ENCODE results near the gene ZFYVE27. TPM values are rescaled to one million over a fixed set of nuclear protein-coding genes. Genes with fewer than 3 reads are reported as not detected.
A peak's percentile ranks its signal among the peaks of the same experiment; 100 is the strongest.
"Not testable (repeated sequence)": the region's sequence is repeated elsewhere in the genome, so short reads cannot be mapped to it uniquely, and the experiment has no call there.

Gene ZFYVE27, protein sequence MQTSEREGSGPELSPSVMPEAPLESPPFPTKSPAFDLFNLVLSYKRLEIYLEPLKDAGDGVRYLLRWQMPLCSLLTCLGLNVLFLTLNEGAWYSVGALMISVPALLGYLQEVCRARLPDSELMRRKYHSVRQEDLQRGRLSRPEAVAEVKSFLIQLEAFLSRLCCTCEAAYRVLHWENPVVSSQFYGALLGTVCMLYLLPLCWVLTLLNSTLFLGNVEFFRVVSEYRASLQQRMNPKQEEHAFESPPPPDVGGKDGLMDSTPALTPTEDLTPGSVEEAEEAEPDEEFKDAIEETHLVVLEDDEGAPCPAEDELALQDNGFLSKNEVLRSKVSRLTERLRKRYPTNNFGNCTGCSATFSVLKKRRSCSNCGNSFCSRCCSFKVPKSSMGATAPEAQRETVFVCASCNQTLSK
- polyA plus RNA-seq (ENCODE audit: low read depth in 6 of 6) = 10 to 100 TPM; 34.0 to 51.3 (median 38.0) TPM

DNA sequence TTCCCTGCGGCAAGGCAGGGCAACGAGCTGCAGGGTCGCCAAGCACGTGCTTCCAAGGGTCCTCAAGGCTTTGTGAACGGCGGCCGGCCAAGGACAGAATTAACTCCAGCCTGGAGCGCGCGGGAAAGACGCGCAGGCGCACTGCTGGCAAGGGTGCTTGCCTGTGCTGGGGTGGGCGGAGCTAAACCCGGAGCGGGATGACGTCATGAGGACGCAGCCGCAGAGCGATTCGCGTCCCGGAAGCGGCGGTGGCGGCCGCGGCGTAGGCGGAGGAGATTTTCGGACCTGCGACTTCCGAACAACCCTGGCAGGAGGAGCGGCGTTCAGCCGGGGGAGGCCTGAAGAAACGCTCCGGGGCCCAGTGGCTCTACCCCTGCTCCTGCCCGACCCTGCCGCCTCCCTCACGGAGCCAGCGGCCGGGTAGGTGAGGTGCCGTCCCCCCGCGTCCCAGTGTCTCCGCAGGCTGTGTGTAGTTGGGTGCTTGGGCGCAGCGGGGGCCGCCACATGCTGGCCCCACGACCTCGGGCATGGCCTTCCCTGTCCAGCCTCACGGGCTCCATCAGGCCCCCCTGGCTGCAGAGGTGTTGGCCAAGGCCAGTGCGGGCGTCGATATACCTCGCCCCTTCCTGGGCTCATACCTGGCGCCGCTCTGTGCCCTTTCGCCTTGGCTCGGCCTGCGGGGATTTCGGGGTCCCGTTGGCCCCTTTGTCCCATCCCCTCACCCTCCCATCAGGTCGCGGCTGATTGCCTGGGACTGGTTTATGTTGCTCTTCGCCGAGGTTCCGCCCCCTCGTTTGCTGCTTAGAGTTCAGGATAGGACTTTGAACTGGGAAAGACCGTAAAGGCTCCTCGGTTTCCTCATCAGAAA, at the start of gene ZFYVE27:
Gene ZFYVE27, plus strand, starts transcription at position 227 of the 868 bp plus-strand sequence. CDS start 1,350 bp downstream, outside the sequence.
- DNase-seq = peak; percentile 95

DNA sequence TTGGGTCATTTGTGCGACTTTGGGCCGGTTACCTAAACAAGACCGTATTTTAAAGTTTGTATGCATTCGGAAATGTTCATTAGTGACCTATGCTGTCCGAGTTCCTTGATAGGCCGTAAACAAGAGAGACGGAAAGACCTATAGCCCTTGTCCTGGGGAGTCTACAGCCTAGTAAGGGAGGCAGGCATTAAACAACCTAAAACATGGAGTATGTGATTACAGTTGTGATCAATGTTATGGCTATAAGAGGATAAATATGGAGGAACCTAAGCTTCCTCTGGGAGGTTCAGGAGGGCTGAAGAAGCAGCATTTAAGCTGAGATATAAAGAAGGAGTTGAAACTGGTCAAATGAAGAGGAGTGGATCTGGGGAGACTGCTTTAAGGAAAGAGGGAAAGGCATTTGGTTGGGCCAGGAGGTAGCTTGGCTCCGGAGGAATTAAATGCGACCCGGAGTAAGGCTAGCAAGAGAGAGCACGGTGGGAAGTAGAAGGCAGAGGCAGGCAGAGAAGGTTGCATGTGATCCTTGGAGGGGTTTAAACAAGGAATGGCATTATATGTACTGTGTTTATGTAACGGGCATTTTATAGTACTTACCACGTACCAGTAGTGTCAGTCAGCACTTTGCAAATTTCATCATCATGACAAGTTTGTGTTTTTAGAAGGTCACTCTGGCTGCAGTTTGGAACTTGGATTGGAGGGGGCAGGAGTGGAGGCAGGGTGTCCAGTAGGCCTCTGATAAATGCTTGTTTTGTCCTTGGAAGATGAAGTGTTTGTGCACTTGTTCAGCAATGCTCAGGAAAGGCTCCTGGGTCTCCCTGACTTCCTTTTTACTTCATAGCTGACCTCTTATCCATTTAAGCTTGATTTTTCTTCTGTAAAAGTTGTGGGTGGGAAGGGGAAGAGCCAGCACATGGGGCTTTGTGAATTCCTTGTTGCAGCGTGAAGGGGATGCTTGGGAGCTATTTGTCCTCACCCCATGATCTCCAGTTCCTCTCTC, 48.8 kb upstream of the ZFYVE27 start:
- Mint-ChIP-seq H3K27me3 (peaks cover 0 to 8% (median 4%) of the 10 kb centered on the region in 3 donors), H3K4me3 (peak overlapping the region; percentile 82 to 93 (median 88)), H3K9me3 (no peaks in the 10 kb centered on the region), H3K4me1 (peaks cover 6 to 16% (median 9%) of the 10 kb centered on the region in 3 donors), H3K27ac (peak overlapping the region; percentile 53 to 95 (median 87)), H3K36me3 (no peaks in the 10 kb centered on the region)
- no peak for DNase-seq
- no peak for ATAC-seq (ENCODE audit: low read depth in 2 of 2)

More for the DNA sequence above, at the start of gene ZFYVE27:
- Mint-ChIP-seq H3K4me3 (peak within 1 kb of the TSS; percentile 94 to 99 (median 96)), H3K27me3 (no peaks in the 10 kb centered on the region), H3K9me3 (peaks cover 0 to 6% (median 0%) of the 10 kb centered on the region in 7 donors), H3K36me3 (peaks cover 0 to 13% of the 10 kb centered on the region in 2 donors), H3K4me1 (peaks cover 48 to 57% (median 55%) of the 10 kb centered on the region in 3 donors), H3K27ac (peak within 1 kb of the TSS; percentile 96 to 100 (median 99))
- peak; percentile 88 for ATAC-seq (ENCODE audit: low read depth in 2 of 2)

DNA sequence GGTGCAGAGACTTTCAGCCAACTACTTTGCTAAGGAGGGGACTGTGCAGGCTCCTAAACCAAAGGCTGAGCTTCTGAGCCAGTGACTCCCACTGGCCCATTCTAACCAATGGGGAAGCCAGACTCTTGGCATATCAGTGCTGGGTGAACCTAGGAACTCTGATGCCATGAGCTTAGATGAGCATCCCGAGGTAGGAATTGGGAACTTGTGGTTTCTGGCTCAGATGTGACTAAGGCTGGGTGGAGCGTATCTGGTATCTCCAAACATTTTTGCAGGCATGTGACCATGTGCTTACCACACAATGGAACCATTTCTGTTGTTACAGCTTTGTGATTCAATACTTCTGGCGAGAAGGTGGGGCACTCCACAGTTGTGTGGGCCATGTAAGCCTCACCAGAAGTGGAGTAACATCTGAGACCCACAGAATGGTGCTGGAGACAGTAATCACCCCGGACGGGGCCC, 47.3 kb upstream of the ZFYVE27 start:
- Mint-ChIP-seq H3K9me3 (peaks cover 0 to 2% (median 0%) of the 10 kb centered on the region in 7 donors), H3K27me3 (peaks cover 5 to 13% (median 8%) of the 10 kb centered on the region in 3 donors), H3K4me1 (peaks cover 6 to 16% (median 9%) of the 10 kb centered on the region in 3 donors), H3K4me3 (peak overlapping the region in 1 of 8 donors; percentile 15), H3K36me3 (no peaks in the 10 kb centered on the region), H3K27ac (peak overlapping the region in 3 of 6 donors; percentile 65 to 81 (median 70))
- DNase-seq (no peak), ATAC-seq (ENCODE audit: low read depth in 2 of 2) (no peak)

DNA sequence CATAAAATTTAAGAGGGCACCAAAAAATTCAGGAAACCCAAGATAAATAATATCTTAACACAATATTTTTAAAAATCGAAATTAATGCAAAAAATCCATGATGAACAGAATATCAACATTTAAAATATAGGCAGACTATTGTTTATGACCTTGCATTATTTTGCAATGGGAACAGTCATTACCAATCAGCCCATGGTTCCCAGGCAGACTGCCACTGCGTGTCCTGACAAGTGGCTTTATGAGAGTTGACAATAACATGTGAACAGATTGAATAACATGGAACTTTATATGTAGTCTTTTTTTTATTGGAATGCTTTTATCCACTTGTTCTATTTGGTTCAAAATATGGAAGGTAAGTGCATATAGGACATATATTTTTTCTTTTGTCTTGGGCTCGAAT, 46.8 kb upstream of the ZFYVE27 start:
- H3K27ac Mint-ChIP-seq = no peak overlapping the region
- no peak overlapping the region for H3K4me3 Mint-ChIP-seq
- peaks cover 0 to 2% (median 0%) of the 10 kb centered on the region in 7 donors for H3K9me3 Mint-ChIP-seq
- no peaks in the 10 kb centered on the region for H3K36me3 Mint-ChIP-seq
- DNase-seq (no peak), ATAC-seq (ENCODE audit: low read depth in 2 of 2) (no peak)
- peaks cover 6 to 16% (median 9%) of the 10 kb centered on the region in 3 donors for H3K4me1 Mint-ChIP-seq
- peaks cover 6 to 13% (median 8%) of the 10 kb centered on the region in 3 donors for H3K27me3 Mint-ChIP-seq

DNA sequence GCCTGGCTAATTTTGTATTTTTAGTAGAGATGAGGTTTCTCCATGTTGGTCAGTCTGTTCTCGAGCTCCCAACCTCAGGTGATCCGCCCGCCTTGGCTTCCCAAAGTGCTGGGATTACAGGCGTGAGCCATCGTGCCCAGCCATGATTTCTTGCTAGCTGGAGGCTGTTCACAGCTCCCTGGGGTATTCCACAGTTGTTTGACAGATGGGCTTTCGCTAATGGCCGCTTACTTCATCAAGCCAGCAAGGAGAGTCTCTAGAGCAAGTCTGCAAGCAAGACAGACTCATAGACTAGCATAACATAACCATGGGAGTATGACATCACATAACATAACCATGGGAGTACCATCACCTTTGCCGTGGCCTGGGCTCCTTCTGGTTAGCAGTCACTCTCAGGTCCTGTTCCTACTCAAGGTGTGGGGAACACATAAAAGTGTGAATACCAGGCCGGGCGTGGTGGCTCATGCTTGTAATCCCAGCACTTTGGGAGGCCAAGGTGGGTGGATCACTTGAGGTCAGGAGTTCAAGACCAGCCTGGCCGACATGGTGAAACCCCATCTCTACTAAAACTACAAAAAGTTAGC, 38.8 kb upstream of the ZFYVE27 start:
- Mint-ChIP-seq H3K27ac (peak overlapping the region in 1 of 6 donors; percentile 58), H3K27me3 (peaks cover 6 to 11% (median 6%) of the 10 kb centered on the region in 3 donors)
- not testable (repeated sequence) for H3K4me3 Mint-ChIP-seq; H3K4me1 Mint-ChIP-seq; DNase-seq; H3K9me3 Mint-ChIP-seq; ATAC-seq (ENCODE audit: low read depth in 2 of 2); H3K36me3 Mint-ChIP-seq

DNA sequence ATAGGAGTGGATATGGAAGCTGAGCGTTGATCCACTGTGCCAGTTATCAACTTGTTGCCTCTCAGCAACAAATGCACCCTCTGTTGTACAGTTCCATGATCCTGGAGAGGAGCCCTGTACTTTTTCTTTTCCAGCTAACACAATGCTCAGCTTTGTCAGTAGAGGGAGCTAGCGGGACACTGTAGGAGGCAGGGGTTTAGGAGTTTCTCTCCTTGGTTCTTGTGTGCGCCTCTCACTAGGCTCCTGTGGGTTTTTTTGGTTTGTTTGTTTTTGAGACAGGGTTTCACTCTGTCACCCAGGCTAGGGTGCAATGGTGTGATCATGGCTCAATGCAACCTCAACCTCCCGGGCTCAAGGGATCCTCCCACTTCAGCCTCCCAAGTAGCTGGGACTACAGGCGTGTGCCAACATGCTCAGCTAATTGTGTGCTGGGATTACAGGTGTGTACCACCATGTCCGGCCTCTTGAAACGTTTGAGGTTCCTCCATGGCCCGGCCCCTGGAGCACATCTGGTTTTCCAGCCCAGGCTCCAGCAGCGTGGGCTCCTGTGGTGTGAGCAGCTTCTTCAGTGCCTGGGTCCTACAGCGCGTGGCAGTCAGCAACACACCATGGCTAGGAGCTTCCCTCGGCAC, 35.4 kb upstream of the ZFYVE27 start:
- Mint-ChIP-seq H3K27ac (no peak overlapping the region), H3K36me3 (peaks cover 0 to 5% of the 10 kb centered on the region in 2 donors), H3K27me3 (peaks cover 9 to 25% (median 15%) of the 10 kb centered on the region in 3 donors), H3K4me3 (no peak overlapping the region), H3K4me1 (peaks cover 0 to 4% (median 0%) of the 10 kb centered on the region in 3 donors), H3K9me3 (no peaks in the 10 kb centered on the region)
- ATAC-seq (ENCODE audit: low read depth in 2 of 2) (peak; percentile 82), DNase-seq (peak; percentile 37)

DNA sequence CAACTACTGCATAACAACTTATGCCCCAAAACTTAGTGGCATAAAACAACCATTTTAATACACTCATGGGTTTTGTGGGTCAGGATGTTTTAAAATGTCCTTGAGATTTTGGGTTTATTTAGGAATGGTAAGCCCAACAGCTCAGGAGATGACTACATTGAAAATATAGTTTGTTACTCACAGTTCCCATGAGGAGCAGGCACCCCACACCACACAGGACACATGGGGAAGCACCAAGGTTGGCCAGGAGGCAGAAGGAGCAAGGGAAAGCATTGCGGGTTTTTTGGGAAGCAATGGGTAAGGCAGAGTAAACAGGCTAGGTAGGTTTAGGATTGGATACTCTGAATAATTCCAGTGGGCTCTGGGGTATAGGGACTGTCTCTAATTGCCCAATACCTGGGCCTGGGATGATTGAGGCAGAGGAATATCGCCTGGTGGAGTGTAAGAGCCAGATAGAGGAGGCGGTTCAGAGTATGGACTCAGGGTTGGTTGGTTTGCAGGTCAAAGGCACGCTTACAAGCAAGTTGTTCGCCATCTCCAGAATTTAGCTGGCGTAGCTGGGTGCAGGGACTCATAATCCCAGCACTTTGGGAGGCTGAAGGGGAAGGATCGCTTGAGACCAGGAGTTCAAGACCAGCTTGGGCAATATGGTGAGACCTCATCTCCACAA, 33.4 kb upstream of the ZFYVE27 start:
- Mint-ChIP-seq H3K4me3 (no peak overlapping the region), H3K27me3 (peaks cover 14 to 41% (median 22%) of the 10 kb centered on the region in 3 donors)
- no peak for ATAC-seq (ENCODE audit: low read depth in 2 of 2)

DNA sequence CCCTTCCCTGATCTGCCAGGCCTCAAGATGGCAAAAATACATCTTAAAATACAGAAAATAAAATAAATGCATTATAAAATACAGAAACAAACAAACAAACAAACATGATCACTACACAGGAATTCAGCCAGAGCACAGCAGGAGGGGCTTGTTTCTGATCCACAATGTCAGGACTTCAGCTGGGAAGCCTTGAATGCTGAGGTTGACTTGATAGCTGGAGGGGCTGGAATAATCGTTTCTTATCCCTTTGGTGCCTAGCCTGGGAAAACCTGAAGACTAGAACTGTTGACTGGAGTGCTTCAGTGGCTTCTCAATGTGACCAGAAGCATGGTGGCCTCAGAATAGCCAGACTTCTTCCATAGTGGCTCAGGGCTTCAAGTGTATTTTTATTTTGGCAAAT, 32.6 kb upstream of the ZFYVE27 start:
- H3K27me3 Mint-ChIP-seq = peaks cover 22 to 49% (median 23%) of the 10 kb centered on the region in 3 donors

More for the DNA sequence above, 33.4 kb upstream of the ZFYVE27 start:
- Mint-ChIP-seq H3K27ac (peak overlapping the region in 1 of 6 donors; percentile 32), H3K4me1 (peaks cover 0 to 4% (median 0%) of the 10 kb centered on the region in 3 donors), H3K9me3 (no peaks in the 10 kb centered on the region), H3K36me3 (peaks cover 0 to 5% of the 10 kb centered on the region in 2 donors)
- DNase-seq = no peak

DNA sequence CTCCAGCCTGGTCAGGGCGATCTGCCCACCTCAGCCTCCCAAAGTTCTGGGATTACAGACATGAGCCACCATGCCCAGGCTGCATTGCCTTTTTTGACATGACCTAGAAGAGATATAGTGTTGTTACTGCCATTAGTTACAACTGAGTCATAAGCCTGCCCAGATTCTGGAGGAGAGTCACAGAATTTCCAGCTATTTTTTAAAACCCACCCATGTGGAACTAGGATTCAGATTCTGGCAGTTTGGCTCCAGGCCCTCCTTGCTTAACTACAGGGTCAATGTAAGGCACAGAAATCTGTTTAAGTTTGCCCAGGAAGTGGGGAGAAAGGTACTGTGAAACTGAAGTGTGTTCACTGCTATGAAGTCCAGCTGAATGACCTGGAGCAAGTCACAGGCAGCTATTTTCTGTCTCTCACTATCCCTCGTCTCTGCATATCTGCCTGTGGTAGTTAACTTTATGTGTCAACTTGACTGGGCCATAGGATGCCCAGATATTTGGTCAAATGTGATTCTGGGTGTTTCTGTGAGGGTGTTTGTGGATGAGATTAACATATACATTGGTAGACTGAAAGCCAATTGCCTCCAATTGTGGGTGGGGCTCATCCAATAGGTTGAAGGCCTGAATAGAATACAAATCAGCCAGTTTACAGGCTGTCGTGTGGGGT, 31.8 kb upstream of the ZFYVE27 start:
- Mint-ChIP-seq H3K27ac (peak overlapping the region in 1 of 6 donors; percentile 45), H3K4me3 (no peak overlapping the region), H3K9me3 (no peaks in the 10 kb centered on the region), H3K4me1 (peaks cover 0 to 4% (median 0%) of the 10 kb centered on the region in 3 donors), H3K36me3 (peaks cover 0 to 5% of the 10 kb centered on the region in 2 donors), H3K27me3 (peaks cover 25 to 56% (median 31%) of the 10 kb centered on the region in 3 donors)
- no peak for ATAC-seq (ENCODE audit: low read depth in 2 of 2)
- no peak for DNase-seq

More for the DNA sequence above, 32.6 kb upstream of the ZFYVE27 start:
- ATAC-seq (ENCODE audit: low read depth in 2 of 2) (no peak), DNase-seq (no peak)
- H3K36me3 Mint-ChIP-seq = peaks cover 0 to 5% of the 10 kb centered on the region in 2 donors
- no peak overlapping the region for H3K4me3 Mint-ChIP-seq
- H3K4me1 Mint-ChIP-seq = peaks cover 0 to 4% (median 0%) of the 10 kb centered on the region in 3 donors
- no peaks in the 10 kb centered on the region for H3K9me3 Mint-ChIP-seq
- no peak overlapping the region for H3K27ac Mint-ChIP-seq

DNA sequence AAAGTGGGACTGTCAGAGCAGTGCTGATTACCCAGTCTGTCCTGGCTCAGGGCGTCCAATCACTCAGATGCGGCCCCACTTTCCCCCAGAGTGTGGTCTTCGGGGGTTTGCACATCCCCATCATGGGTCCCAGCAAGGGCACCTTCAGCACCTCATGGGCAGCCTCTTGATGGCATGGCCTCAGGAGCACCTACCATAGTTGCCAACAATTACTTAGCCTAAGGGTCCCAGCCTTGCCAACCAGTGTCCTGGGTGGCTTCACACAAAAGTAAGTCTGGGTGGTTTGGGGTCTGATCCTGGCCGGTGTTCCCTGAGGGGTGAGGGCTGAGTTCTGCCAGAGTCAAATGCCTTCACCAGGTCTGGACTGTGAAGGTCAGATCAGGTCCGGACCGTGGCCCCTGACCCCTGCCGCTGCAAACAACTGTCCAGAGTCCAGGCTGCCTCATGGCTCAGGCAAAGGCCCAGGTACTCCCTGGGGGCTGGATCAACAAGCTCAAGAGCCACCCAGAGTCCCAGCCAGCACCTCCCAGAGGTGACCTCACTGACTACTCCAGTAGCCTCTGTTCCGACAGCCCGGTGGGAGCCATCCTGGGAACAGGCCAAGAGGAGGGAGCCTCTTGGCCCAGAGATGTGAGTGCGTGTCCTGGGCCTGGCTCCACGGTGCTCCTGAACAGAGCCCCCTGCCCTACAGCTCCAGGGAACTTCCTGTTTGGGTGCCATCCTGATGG, 29.6 kb upstream of the ZFYVE27 start:
- peaks cover 0 to 5% of the 10 kb centered on the region in 2 donors for H3K36me3 Mint-ChIP-seq

More for the DNA sequence above, 29.6 kb upstream of the ZFYVE27 start:
- Mint-ChIP-seq H3K4me3 (no peak overlapping the region), H3K27ac (no peak overlapping the region), H3K4me1 (peaks cover 0 to 4% (median 0%) of the 10 kb centered on the region in 3 donors), H3K9me3 (no peaks in the 10 kb centered on the region), H3K27me3 (peaks cover 32 to 64% (median 34%) of the 10 kb centered on the region in 3 donors)
- DNase-seq (no peak), ATAC-seq (ENCODE audit: low read depth in 2 of 2) (no peak)

Measured in naive B cell (primary cell).